SK-N-SH (cell line): ENCODE results near the gene NCAM1. TPM values are rescaled to one million over a fixed set of nuclear protein-coding genes. Genes with fewer than 3 reads are reported as not detected.

Experiments
- CTCF ChIA-PET: fragments of 300-600, 350-600 bp; formaldehyde crosslinking; extraction: SDS; loops from one replicate; lab custom pipeline; 2021; lab: Yijun Ruan, JAX
- POLR2A ChIA-PET: fragments of 350-600 bp; sonication (Branson Sonifier 250); formaldehyde crosslinking; extraction: SDS; loops from one replicate; lab custom pipeline; 2020; ENCODE audit warnings: antibody characterized with exemption, inconsistent platforms; lab: Yijun Ruan, JAX
- DNase-seq: peaks from one replicate; pipeline ENCODE4 v3.0.0; 2012
- H2AFZ ChIP-seq: fragments of 200-600 bp; sonication (generic); 2 replicates; pipeline ENCODE4 v1.8.1; 2016; ENCODE audit warnings: antibody characterized with exemption, mild to moderate bottlenecking, low read depth
- H3F3A ChIP-seq: fragments of 200-600 bp; sonication (generic); replicated peaks from 2 replicates; pipeline ENCODE3; 2016; ENCODE audit warnings: antibody characterized with exemption, mild to moderate bottlenecking; ENCODE audit not compliant: insufficient read depth
- H3K27ac ChIP-seq, 2 experiments: fragments of 200-500 bp in 1 of 2; fragments of 200-600 bp in 1 of 2; sonication (Bioruptor generic) in 1 of 2; sonication (generic), shearing (Covaris generic) in 1 of 2; 2 replicates each; pipeline versions ENCODE4 v1.5.1 to v1.6.1; 2014 to 2016; ENCODE audit warnings: low read depth in 2 of 2, inconsistent platforms in 1 of 2, low read length in 1 of 2, mild to moderate bottlenecking in 1 of 2, mixed read lengths in 1 of 2
- H3K27me3 ChIP-seq: fragments of 200-600 bp; sonication (generic), shearing (Covaris generic); 2 replicates; pipeline ENCODE4 v1.6.1; 2016; ENCODE audit warnings: mixed run types; ENCODE audit not compliant: insufficient read depth
- H3K36me3 ChIP-seq, 2 experiments: fragments of 200-500 bp in 1 of 2; fragments of 200-600 bp in 1 of 2; sonication (Bioruptor generic) in 1 of 2; sonication (generic) in 1 of 2; replicated peaks in 1 of 2; 2 replicates each; pipeline versions ENCODE3 to v1.5.1; 2014 to 2016; ENCODE audit warnings: low read length in 1 of 2, mild to moderate bottlenecking in 1 of 2; ENCODE audit not compliant: insufficient read depth in 2 of 2, control insufficient read depth in 1 of 2
- H3K4me1 ChIP-seq, 2 experiments: fragments of 200-500 bp in 1 of 2; fragments of 200-600 bp in 1 of 2; sonication (Bioruptor generic) in 1 of 2; sonication (generic), shearing (Covaris generic) in 1 of 2; 2 replicates each; pipeline versions ENCODE4 v1.5.1 to v1.6.1; 2014 to 2016; ENCODE audit warnings: low read depth in 1 of 2, low read length in 1 of 2, mixed run types in 1 of 2; ENCODE audit not compliant: insufficient read depth in 2 of 2, control insufficient read depth in 1 of 2
- H3K4me2 ChIP-seq: fragments of 200-600 bp; sonication (generic), shearing (Covaris generic); 2 replicates; pipeline ENCODE4 v1.6.1; 2017; ENCODE audit warnings: mixed run types
- H3K4me3 ChIP-seq, 2 experiments: fragments of 200-500 bp in 1 of 2; fragments of 200-600 bp in 1 of 2; sonication (Bioruptor generic) in 1 of 2; sonication (generic), shearing (Covaris generic) in 1 of 2; 2 replicates each; pipeline versions ENCODE4 v1.5.1 to v1.8.1; 2014 to 2016; ENCODE audit warnings: low read depth in 2 of 2, inconsistent platforms in 1 of 2, low read length in 1 of 2, mild to moderate bottlenecking in 1 of 2, mixed read lengths in 1 of 2, moderate library complexity in 1 of 2
- H3K79me2 ChIP-seq: fragments of 200-600 bp; sonication (generic); 2 replicates; pipeline ENCODE4 v1.8.1; 2017; ENCODE audit warnings: mild to moderate bottlenecking; ENCODE audit not compliant: insufficient read depth
- H3K9ac ChIP-seq: fragments of 200-600 bp; sonication (generic); 2 replicates; pipeline ENCODE4 v1.6.1; 2017; ENCODE audit warnings: mixed run types
- H3K9me2 ChIP-seq: fragments of 200-600 bp; sonication (generic); 2 replicates; pipeline ENCODE4 v1.6.1; 2017; ENCODE audit warnings: mixed run types
- H3K9me3 ChIP-seq: fragments of 200-600 bp; sonication (generic); 2 replicates; pipeline ENCODE4 v1.6.1; 2017; ENCODE audit warnings: mixed run types, mild to moderate bottlenecking, moderate library complexity
- H4K20me1 ChIP-seq: fragments of 200-600 bp; sonication (generic); 2 replicates; pipeline ENCODE4 v1.6.1; 2017; ENCODE audit warnings: mild to moderate bottlenecking, mixed run types; ENCODE audit not compliant: insufficient read depth
- ELF1 ChIP-seq: IDR thresholded peaks from 2 replicates; pipeline ENCODE4 v1.4.0; 2012
- EP300 ChIP-seq, 2 experiments: IDR thresholded peaks; 2 replicates each; pipeline versions ENCODE4 v1.4.0 to v1.6.1; 2012; ENCODE audit warnings: borderline replicate concordance in 1 of 2, low read depth in 1 of 2, low read length in 1 of 2
- EZH2phosphoT487 ChIP-seq: fragments of 200-600 bp; sonication (generic); IDR thresholded peaks from 2 replicates; pipeline ENCODE4 v1.6.1; 2017; ENCODE audit warnings: low read depth, mixed run types, mild to moderate bottlenecking, antibody characterized with exemption, moderate library complexity, borderline replicate concordance
- FOSL2 ChIP-seq: IDR thresholded peaks from 2 replicates; pipeline ENCODE4 v1.4.0; 2012; ENCODE audit warnings: low read depth, mild to moderate bottlenecking, moderate library complexity, borderline replicate concordance
- FOXJ3 ChIP-seq: sonication (generic); formaldehyde crosslinking; IDR thresholded peaks from 2 replicates; pipeline ENCODE4 v1.5.1; 2020; ENCODE audit warnings: mild to moderate bottlenecking, missing genetic modification reagents
- FOXM1 ChIP-seq: IDR thresholded peaks from 2 replicates; pipeline ENCODE4 v1.4.0; 2012; ENCODE audit warnings: low read depth, mild to moderate bottlenecking
- JUND ChIP-seq: IDR thresholded peaks from 2 replicates; pipeline ENCODE4 v1.4.0; 2012
- MAX ChIP-seq: IDR thresholded peaks from 2 replicates; pipeline ENCODE4 v1.4.0; 2012; ENCODE audit warnings: low read depth
- MEF2A ChIP-seq: IDR thresholded peaks from 2 replicates; pipeline ENCODE4 v1.4.0; 2012; ENCODE audit warnings: low read depth, borderline replicate concordance
- NFIC ChIP-seq: IDR thresholded peaks from 2 replicates; pipeline ENCODE4 v1.4.0; 2012; ENCODE audit warnings: borderline replicate concordance
- NRF1 ChIP-seq: IDR thresholded peaks from 2 replicates; pipeline ENCODE4 v1.6.1; 2012; ENCODE audit warnings: low read depth, mild to moderate bottlenecking, low read length
- POLR2AphosphoS5 ChIP-seq: IDR thresholded peaks from 2 replicates; pipeline ENCODE4 v1.6.1; 2012; ENCODE audit warnings: low read depth, low read length
- RAD21 ChIP-seq: IDR thresholded peaks from 2 replicates; pipeline ENCODE4 v1.6.1; 2012; ENCODE audit warnings: mild to moderate bottlenecking, low read length
- RCOR1 ChIP-seq: fragments of 150-350 bp; IDR thresholded peaks from 2 replicates; pipeline ENCODE4 v1.6.1; 2017; ENCODE audit warnings: antibody characterized with exemption, low read length
- RFX5 ChIP-seq: IDR thresholded peaks from 2 replicates; pipeline ENCODE4 v1.6.1; 2012; ENCODE audit warnings: mild to moderate bottlenecking, improper control_type of control experiment, low read length
- RXRA ChIP-seq: IDR thresholded peaks from 2 replicates; pipeline ENCODE4 v1.4.0; 2012; ENCODE audit warnings: low read depth, mild to moderate bottlenecking, borderline replicate concordance
- SIN3A ChIP-seq: IDR thresholded peaks from 2 replicates; pipeline ENCODE4 v1.6.1; 2012; ENCODE audit warnings: low read depth, mild to moderate bottlenecking, low read length, moderate library complexity, borderline replicate concordance
- SMC3 ChIP-seq: IDR thresholded peaks from 2 replicates; pipeline ENCODE4 v1.6.1; 2012; ENCODE audit warnings: low read depth, low read length, improper control_type of control experiment
- TAF1 ChIP-seq: IDR thresholded peaks from 2 replicates; pipeline ENCODE4 v1.6.1; 2012; ENCODE audit warnings: low read depth, mild to moderate bottlenecking, low read length, moderate library complexity, borderline replicate concordance
- TCF12 ChIP-seq: IDR thresholded peaks from 2 replicates; pipeline ENCODE4 v1.4.0; 2012
- TEAD4 ChIP-seq: IDR thresholded peaks from 2 replicates; pipeline ENCODE4 v1.4.0; 2012; ENCODE audit warnings: mild to moderate bottlenecking, borderline replicate concordance; ENCODE audit not compliant: insufficient read depth
- USF1 ChIP-seq: IDR thresholded peaks from 2 replicates; pipeline ENCODE4 v1.4.0; 2012; ENCODE audit warnings: low read depth, borderline replicate concordance
- YY1 ChIP-seq: IDR thresholded peaks from 2 replicates; pipeline ENCODE4 v1.4.0; 2012; ENCODE audit warnings: low read depth, mild to moderate bottlenecking
- WGBS: methylation state at CpG from one replicate; pipeline ENCODE4 v1.1.6; 2017; ENCODE audit warnings: low lambda C conversion rate; 5-methylcytosine and 5-hydroxymethylcytosine counted together
- polyA plus RNA-seq, 3 experiments: library from polyadenylated mRNA; depleted of rRNA; stranded (reverse); fragments of >200 nt; gene quantifications; 2 replicates each; pipeline ENCODE4 v1.2.3, GENCODE V29; 2012
- TF ChIP-seq, protein P1 (sequence below): IDR thresholded peaks from 2 replicates; pipeline ENCODE4 v1.4.0; 2012; ENCODE audit warnings: low read depth, borderline replicate concordance
- TF ChIP-seq, protein P2 (sequence below): IDR thresholded peaks from 2 replicates; pipeline ENCODE4; 2012
- TF ChIP-seq, protein P3 (sequence below): IDR thresholded peaks from 2 replicates; pipeline ENCODE4 v1.6.1; 2012; ENCODE audit warnings: mild to moderate bottlenecking, low read depth, low read length, moderate library complexity

NCAM1 gene
- 19.4 and 20.7 TPM in 2 replicates for polyA plus RNA-seq (2012; rRNA removed)
- 11.4 and 15.6 TPM in 2 replicates for polyA plus RNA-seq (2012; cell fraction: cytosol; rRNA removed)
- 32.0 and 33.9 TPM in 2 replicates for polyA plus RNA-seq (2012; cell fraction: nucleus; rRNA removed)

DNA sequence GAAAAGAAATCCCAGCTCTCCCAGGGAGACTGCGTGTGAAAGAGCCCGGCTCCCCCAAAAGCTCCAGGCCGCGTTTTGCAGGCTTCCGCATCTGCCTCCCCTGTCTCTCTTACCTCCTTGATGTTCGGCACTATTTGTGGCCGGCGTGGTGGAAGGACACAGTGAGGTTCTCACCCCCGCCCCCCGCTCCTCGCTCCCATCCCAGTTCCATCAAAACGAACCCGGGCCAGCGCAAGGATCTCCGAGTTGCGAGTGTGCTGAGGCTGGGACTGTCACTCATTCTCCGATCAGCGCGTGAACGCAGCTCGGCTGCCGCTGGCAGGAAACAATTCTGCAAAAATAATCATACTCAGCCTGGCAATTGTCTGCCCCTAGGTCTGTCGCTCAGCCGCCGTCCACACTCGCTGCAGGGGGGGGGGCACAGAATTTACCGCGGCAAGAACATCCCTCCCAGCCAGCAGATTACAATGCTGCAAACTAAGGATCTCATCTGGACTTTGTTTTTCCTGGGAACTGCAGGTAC, at the start of gene NCAM1:
NCAM1 (plus strand) TSS at position 275 of the 523 bp plus-strand sequence.
- CTCF ChIA-PET, result interaction anchor here (0.7 to 3.0 kb wide), 9 partner anchors 70 to 373 kb away, joined by 3 to 22 read pairs (median 5); no protein-coding TSS in a partner anchor
- TF ChIP-seq, protein P1, sequence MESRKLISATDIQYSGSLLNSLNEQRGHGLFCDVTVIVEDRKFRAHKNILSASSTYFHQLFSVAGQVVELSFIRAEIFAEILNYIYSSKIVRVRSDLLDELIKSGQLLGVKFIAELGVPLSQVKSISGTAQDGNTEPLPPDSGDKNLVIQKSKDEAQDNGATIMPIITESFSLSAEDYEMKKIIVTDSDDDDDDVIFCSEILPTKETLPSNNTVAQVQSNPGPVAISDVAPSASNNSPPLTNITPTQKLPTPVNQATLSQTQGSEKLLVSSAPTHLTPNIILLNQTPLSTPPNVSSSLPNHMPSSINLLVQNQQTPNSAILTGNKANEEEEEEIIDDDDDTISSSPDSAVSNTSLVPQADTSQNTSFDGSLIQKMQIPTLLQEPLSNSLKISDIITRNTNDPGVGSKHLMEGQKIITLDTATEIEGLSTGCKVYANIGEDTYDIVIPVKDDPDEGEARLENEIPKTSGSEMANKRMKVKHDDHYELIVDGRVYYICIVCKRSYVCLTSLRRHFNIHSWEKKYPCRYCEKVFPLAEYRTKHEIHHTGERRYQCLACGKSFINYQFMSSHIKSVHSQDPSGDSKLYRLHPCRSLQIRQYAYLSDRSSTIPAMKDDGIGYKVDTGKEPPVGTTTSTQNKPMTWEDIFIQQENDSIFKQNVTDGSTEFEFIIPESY, result no peak
- TF ChIP-seq POLR2AphosphoS5, result peak; percentile 42; the same call in 1 of the 2 replicates
- peak; percentile 85 for TF ChIP-seq MAX
- TF ChIP-seq YY1, result peak; percentile 68; the same call in 1 of the 2 replicates
- TF ChIP-seq, protein P2, sequence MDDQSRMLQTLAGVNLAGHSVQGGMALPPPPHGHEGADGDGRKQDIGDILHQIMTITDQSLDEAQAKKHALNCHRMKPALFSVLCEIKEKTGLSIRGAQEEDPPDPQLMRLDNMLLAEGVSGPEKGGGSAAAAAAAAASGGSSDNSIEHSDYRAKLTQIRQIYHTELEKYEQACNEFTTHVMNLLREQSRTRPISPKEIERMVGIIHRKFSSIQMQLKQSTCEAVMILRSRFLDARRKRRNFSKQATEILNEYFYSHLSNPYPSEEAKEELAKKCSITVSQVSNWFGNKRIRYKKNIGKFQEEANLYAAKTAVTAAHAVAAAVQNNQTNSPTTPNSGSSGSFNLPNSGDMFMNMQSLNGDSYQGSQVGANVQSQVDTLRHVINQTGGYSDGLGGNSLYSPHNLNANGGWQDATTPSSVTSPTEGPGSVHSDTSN, result peak; percentile 98
- peak; percentile 21; the same call in 1 of the 2 replicates for TF ChIP-seq FOXM1
- TF ChIP-seq, protein P3, sequence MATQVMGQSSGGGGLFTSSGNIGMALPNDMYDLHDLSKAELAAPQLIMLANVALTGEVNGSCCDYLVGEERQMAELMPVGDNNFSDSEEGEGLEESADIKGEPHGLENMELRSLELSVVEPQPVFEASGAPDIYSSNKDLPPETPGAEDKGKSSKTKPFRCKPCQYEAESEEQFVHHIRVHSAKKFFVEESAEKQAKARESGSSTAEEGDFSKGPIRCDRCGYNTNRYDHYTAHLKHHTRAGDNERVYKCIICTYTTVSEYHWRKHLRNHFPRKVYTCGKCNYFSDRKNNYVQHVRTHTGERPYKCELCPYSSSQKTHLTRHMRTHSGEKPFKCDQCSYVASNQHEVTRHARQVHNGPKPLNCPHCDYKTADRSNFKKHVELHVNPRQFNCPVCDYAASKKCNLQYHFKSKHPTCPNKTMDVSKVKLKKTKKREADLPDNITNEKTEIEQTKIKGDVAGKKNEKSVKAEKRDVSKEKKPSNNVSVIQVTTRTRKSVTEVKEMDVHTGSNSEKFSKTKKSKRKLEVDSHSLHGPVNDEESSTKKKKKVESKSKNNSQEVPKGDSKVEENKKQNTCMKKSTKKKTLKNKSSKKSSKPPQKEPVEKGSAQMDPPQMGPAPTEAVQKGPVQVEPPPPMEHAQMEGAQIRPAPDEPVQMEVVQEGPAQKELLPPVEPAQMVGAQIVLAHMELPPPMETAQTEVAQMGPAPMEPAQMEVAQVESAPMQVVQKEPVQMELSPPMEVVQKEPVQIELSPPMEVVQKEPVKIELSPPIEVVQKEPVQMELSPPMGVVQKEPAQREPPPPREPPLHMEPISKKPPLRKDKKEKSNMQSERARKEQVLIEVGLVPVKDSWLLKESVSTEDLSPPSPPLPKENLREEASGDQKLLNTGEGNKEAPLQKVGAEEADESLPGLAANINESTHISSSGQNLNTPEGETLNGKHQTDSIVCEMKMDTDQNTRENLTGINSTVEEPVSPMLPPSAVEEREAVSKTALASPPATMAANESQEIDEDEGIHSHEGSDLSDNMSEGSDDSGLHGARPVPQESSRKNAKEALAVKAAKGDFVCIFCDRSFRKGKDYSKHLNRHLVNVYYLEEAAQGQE, result no peak
- TF ChIP-seq USF1, result no peak
- no peak for TF ChIP-seq NRF1
- peak; percentile 84 for TF ChIP-seq RCOR1
- peak; percentile 64 for TF ChIP-seq SMC3
- peak; percentile 76 for TF ChIP-seq TAF1
- peak; percentile 64; the same call in 1 of the 2 replicates for TF ChIP-seq RFX5
- TF ChIP-seq EZH2phosphoT487, result no peak
- TF ChIP-seq TEAD4, result peak; percentile 69; the same call in 1 of the 2 replicates
- TF ChIP-seq FOSL2, result peak; percentile 27; the same call in 1 of the 2 replicates
- peak; percentile 53 to 78; a peak in 3 of 4 replicates for TF ChIP-seq EP300 (IDR thresholded peaks at IDR 0.05; ENCODE audit: borderline replicate concordance in 1 of 2, low read depth in 1 of 2, low read length in 1 of 2)
- TF ChIP-seq JUND, result peak; percentile 68
- peak; percentile 55 for TF ChIP-seq RAD21
- TF ChIP-seq TCF12, result peak; percentile 46
- peak; percentile 89 for TF ChIP-seq FOXJ3 (CRISPR knock-in tag)
- TF ChIP-seq RXRA, result 0 out of 2 replicates have a peak, but pooled peaks have one; percentile 13
- TF ChIP-seq ELF1, result no peak; the same call in 1 of the 2 replicates
- TF ChIP-seq MEF2A, result no peak
- peak; percentile 30; the same call in 1 of the 2 replicates for TF ChIP-seq NFIC
- peak; percentile 91 for TF ChIP-seq SIN3A

More for the DNA sequence above, at the start of gene NCAM1:
- Histone ChIP-seq H2AFZ (peak within 1 kb of the TSS; percentile 87), H3K36me3 (no peaks in the 10 kb centered on the region), H3K27me3 (no peaks in the 10 kb centered on the region; the same call in 1 of the 2 replicates), H3F3A (peaks cover 10% of the 10 kb centered on the region), H3K4me3 (peak within 1 kb of the TSS; percentile 83 to 95), H3K9me2 (no peaks in the 10 kb centered on the region), H3K9ac (peak within 1 kb of the TSS; percentile 54), H3K4me1 (peaks cover 0 to 13% of the 10 kb centered on the region in 2 experiments; a peak in 2 of 4 replicates), H4K20me1 (no peaks in the 10 kb centered on the region), H3K4me2 (peak within 1 kb of the TSS; percentile 94), H3K9me3 (no peaks in the 10 kb centered on the region), H3K27ac (peak within 1 kb of the TSS in 1 of 2 experiments; percentile 93; a peak in 3 of 4 replicates), H3K79me2 (no peaks in the 10 kb centered on the region; the same call in 1 of the 2 replicates)
- peak; percentile 89 for DNase-seq
- WGBS, result 2% methylated on average over 25 of the region's 28 CpGs
- POLR2A ChIA-PET, result interaction anchor here (0.7 to 1.2 kb wide), 4 partner anchors 78 to 213 kb away, joined by 3 read pairs; no protein-coding TSS in a partner anchor
